Forelimb muscle (tissue), 1 donor: ENCODE measurements around the gene ZNF587B. TPM values are rescaled to one million over a fixed set of nuclear protein-coding genes. Genes with fewer than 3 reads are reported as not detected.
A peak's percentile ranks its signal among the peaks of the same experiment; 100 is the strongest.
"Not testable (repeated sequence)": the region's sequence is repeated elsewhere in the genome, so short reads cannot be mapped to it uniquely, and the experiment has no call there.

Experiments used
- DNase-seq: peaks from one replicate; pipeline ENCODE4 v3.0.0-alpha.2; 2013; ENCODE audit warnings: low read depth
- polyA plus RNA-seq: library from polyadenylated mRNA; unstranded; fragments of 120-200 nt; gene quantifications from one replicate; pipeline ENCODE4 v1.2.1, GENCODE V29; 2013; ENCODE audit not compliant: insufficient read length

Gene ZNF587B
- polyA plus RNA-seq, 1 donor = 5.1 TPM

DNA sequence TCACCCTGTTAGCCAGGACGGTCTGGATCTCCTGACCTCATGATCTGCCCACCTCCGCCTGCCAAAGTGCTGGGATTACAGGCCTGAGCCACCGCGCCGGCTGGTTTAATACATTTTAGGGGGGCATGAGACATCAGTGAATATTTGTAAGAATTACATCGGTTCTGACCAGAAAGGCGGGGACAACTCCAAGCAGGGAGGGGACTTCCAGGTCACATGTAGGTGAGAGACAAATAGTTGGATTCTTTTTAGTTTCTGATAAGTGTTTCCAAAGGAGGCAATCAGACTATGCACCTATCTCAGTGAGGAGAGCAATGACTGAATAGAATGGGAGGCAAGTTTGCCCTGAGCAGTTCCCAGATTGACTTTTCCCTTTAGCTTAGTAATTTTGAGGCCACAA is 11.7 kb upstream of the ZNF587B start:
- DNase-seq = no peak

DNA sequence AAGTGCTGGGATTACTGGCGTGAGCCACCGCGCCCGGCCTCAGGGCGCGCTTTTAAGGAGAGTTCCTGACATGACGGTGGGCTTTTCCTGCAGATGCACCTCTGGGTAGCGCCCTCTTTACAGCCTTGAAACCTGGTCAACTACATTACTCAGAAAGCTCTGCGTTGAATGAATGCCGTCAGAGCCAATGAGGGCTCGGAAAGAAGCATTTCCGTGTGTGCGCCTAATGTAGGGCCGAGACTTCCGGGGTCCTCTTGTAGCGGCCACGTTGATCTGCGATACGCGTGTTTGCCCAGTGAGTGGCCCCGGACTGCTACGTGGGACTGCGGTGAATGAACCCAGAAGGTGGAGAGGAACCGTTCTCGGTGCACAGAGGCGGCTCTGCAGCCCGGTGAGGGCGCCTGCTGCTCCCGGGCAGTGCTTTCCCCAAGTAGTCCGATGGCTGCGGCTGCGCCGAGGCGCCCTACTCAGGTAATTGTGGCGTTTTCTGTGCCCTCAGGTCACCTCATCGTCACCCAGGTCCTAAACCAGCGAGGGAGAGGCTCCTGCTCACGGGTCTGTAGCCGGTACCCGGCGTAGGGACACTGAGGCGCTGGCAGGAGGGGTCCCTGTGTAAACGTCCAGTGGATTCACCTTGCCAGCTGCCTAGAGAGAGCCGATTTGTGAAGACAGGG is 10.5 kb upstream of the ZNF587B start:
- peak; percentile 89 for DNase-seq

DNA sequence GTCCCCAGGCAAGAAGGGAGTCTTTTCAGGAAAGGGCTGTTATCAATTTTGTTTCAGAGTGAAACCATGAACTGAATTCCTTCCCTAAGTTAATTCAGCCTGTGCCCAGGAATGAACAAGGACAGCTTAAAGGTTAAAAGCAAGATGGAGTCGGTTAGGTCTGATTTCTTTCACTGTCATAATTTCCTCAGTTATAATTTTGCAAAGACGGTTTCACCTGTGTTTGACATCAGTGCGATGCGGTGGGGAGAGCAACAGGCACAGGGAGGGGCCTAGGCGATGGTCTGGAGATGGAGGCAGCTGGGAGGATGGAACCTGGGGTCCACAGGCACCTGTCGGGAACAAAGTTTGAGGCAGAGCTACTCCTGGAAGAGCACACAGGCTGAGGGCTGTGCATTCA is 9.5 kb upstream of the ZNF587B start:
- DNase-seq = no peak

DNA sequence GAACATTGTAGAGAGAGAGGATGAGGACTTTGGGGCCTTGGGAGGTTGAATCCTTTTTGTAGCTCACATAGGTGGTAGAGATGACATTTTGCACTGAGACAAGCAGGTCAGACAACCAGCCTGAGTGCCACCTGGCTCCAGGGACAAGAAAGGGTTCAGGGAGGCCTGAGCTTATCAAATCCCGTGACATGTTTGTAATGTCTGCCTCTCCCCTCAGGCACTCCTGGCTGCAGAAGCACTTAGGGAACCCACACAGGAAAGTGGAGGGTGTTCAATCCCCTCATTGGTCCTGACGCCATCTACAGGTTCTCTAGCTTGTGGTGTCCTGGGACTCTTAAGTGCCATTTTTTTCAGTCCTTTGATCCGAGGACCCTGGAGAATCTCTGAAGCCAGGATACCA is 9.0 kb upstream of the ZNF587B start:
- not testable (repeated sequence) for DNase-seq

DNA sequence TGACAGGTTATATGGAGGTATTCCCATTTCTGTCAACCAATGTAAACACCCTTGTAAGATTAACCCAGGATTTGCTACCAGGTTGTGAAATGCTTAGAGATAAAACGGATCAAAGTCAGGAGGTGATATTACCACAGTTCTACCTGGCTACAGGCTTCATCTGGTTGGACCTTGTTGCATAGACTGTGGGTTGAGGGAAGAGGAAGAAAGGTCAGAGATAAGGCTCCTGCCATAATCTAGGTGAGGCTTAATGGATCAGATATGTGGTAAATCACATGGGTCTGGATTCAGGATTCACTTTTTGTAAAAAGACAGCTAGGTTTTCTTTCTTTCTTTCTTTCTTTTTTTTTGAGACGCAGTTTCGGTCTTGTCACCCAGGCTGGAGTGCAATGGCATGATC is 8.6 kb upstream of the ZNF587B start:
- not testable (repeated sequence) for DNase-seq

DNA sequence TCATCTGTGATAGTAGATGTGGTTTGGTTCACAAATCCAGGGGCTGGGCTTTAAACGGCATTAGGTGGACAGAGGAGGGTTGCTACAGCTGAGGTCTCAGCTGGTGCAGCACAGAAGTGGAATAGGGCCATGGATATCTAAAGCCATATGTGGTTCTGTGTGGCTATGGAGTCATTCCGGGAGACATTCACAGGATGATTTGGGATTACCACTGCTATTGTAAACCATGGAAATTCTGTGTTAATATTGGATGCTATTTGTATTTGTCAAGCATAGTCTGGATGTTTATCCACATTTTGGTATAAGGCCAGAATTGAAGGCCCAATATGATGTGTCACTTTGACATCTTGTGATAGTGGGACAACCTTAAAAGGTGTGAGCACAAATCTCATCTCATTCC is 6.9 kb upstream of the ZNF587B start:
- not testable (repeated sequence) for DNase-seq

DNA sequence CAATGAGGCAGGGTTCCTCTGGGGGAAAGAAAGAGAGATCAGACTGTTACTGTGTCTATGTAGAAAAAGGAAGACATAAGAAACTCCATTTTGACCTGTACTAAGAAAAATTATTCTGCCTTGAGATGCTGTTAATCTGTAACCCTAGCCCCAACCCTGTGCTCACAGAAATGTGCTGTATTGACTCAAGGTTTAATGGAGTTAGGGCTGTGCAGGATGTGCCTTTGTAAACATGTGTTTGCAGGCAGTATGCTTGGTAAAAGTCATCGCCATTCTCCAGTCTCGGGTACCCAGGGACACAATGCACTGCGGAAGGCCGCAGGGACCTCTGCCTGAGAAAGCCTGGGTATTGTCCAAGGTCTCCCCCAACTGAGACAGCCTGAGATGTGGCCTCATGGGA is 6.5 kb upstream of the ZNF587B start:
- DNase-seq = not testable (repeated sequence)

DNA sequence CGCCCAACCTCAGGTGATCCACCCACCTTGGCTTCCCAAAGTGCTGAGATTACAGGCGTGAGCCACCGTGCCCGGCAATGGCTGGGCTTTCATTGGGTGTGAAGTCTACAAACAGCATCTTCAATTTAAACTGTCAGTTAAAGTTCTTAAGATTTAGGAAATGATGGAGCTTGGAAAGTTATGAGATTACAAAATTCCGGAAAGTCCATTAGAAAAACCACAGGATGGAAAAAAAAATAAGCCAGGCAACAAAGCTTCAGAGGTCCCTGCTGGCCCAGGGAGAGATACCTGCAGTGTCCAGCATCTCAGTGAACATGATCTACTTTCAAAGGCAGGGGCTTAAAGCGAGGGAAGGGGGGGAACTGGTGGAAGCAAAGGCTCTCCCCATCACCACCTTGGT is 4.6 kb upstream of the ZNF587B start:
- DNase-seq = no peak

DNA sequence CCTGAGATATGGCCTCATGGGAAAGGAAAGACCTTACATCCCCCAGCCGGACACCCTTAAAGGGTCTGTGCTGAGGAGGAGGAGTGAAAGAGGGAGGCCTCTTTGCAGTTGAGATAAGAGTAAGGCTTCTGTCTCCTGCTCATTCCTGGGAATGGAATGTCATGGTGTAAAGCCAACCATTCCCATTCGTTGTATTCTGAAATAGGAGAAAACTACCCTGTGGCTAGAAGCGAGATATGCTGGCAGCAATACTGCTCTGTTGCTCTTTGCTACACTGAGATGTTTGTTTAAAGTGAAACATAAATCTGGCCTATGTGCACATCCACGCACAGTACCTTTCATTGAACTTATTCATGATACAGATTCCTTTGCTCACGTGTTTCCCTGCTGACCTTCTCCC is 783 bp upstream of the ZNF587B start:
- no peak for DNase-seq

DNA sequence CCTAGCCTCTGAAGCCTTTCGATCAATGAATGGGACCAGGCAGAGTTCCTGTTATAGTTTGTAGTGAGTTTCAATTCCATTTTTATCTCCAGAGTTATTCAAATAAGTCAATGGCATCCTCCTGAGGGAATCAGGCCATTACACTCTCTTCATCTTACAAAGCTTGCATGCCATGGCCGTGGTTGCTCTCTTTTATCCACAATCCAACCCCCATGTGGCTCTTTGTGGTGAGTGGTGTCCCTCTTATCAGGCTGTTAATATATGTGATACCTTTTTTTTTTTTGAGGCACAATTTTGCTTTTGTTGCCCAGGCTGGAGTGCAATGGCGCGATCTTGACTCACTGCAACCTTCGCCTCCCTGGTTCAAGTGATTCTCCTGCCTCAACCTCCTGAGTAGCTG is 6.9 kb downstream of the ZNF587B start:
- not testable (repeated sequence) for DNase-seq

DNA sequence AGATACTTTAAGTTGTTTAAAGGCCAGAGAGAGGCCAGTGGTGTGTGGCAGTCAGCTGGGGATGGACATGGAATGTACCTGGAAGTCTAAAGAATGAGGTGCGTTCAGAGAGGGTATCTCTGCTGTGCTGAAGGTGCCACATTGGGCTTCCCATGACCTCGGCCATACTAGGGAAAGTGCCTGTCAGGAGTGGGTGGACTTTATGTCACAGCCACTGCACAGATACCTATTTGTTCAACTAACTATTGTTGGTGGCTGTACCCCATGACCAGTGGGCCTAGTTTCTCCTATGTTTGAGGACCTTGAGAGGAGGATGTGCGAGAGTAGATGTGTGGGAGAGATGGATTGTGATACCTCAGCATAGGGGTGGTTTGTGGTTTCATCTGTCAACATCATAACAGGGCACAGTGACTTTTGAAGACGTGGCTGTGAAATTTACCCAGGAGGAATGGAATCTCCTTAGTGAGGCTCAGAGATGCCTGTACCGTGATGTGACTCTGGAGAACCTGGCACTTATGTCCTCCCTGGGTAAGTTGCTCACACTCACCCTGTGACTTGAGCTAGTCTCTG is 8.6 kb downstream of the ZNF587B start:
- DNase-seq = not testable (repeated sequence)

DNA sequence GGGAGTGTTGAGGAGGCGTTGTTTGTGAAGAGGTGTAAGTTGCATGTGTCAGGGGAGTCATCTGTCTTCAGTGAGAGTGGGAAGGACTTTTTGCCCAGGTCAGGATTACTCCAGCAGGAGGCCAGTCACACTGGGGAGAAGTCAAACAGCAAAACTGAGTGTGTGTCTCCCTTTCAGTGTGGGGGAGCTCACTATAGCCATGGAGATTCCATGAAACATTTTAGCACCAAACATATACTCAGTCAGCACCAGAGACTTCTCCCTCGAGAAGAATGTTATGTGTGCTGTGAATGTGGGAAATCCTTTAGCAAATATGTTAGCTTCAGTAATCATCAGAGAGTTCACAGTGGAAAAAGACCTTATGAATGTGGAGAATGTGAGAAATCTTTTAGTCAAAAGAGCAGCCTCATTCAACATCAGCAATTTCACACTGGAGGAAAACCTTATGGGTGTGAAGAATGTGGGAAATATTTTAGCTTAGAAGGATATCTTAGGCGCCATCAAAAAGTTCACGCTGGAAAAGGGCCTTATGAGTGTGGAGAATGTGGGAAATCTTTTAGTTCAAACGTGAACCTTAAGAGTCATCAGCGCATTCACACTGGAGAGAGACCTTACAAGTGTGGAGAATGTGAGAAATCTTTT is 11.1 kb downstream of the ZNF587B start:
- no peak for DNase-seq

DNA sequence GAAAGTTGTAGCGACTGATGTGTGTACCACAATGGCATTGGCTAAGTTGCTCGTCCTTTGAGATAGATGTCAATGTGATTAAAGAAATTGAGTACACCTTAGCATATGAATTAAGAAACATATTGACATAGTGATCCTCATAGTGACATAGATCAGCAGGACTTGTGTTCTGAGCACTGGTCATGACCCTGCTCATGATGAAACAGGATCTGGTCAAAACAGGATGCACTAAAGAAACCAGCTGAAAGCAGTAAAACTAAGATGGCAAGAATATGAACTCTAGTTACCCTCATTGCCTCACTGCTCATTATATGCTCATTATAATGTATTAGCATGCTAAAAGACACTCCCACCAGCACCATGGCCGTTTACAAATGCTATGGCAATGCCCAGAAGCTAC is 17.1 kb downstream of the ZNF587B start:
- not testable (repeated sequence) for DNase-seq

DNA sequence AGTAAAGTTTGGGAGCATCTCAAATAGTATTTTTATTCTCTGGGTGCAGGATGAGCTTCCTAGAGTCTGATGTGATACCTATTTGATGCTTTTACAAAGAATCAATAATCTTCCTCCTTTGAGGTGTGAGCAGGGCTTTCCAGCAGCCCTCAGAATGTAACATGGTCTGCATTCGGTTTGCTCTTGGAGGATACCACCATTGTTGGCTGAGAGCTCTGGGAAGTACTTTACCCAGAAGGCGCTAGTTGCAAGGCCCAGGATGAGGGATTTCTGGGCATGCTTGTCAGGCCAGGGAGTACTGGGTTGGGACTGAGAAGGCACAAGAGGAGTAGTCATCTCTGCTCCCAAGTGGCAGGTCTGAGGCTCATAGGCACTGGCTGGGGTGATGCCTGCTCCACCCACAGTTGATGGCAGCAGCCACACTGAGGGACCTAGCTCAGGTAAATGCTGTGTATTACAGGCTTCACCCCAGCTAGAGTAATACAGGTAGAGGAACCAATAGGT is 19.1 kb downstream of the ZNF587B start:
- not testable (repeated sequence) for DNase-seq

DNA sequence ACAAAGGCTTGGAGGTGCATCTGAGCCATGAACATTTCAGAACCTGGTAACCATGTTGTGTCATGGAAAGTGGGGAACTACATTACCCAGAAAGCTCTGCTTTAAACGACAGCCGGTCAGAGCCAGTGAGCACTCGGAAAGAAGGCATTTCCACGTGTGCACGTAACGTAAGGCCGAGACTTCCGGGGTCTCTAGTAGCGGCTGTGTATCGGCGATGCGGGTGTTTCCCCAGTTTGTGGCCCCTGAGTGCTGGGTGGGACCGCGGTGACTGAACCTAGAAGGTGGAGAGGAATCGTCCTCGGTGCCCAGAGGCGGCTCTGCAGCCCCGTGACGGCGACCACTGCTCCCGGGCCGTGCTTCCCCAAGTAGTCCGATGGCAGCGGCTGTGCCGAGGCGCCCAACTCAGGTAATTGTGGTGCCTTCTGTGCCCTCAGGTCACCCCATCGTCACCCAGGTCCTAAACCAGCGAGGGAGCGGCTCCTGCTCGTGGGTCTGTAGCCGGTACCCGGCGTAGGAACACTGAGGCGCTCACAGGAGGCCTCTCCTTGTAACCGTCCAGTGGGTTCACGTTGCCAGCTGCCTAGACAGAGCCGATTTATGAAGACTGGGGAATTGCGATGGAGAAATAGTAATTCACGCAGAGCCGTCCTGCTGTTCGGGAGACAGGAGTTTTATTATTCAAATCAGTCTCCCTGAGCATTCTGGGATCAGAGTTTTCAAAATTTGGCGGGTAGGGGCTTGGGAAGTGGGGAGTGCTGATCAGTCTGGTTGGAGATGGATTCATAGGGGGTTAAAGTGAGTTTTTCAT is 19.8 kb downstream of the ZNF587B start, which contains the start of gene ZNF587:
Gene ZNF587 (plus strand): TSS at position 194 of the 808 bp plus-strand sequence. CDS start 180 bp downstream, at position 374.
- peak; percentile 67 for DNase-seq

DNA sequence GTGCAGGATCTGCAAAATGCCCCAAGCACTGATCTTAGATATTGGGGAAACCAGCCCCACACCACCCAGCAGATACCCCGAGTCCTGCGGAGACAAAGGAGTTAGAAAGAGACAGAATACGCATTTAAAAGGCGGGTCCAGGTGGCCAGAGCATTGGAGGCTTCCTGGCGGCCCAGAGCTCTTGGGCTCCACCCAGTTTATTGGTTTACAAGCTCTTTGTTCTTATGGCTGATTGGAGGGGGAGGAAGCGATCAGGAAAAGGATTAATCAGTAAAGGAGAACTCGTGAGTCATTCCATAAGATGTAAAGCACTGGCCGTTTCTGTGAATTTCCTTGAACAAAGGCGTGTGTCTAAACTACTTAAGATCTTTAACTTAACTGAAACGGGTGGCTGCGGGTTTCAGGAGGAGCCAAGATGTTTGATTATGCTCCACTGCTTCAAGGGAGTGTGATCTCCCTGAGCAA is 20.5 kb downstream of the ZNF587B start:
- no peak for DNase-seq

DNA sequence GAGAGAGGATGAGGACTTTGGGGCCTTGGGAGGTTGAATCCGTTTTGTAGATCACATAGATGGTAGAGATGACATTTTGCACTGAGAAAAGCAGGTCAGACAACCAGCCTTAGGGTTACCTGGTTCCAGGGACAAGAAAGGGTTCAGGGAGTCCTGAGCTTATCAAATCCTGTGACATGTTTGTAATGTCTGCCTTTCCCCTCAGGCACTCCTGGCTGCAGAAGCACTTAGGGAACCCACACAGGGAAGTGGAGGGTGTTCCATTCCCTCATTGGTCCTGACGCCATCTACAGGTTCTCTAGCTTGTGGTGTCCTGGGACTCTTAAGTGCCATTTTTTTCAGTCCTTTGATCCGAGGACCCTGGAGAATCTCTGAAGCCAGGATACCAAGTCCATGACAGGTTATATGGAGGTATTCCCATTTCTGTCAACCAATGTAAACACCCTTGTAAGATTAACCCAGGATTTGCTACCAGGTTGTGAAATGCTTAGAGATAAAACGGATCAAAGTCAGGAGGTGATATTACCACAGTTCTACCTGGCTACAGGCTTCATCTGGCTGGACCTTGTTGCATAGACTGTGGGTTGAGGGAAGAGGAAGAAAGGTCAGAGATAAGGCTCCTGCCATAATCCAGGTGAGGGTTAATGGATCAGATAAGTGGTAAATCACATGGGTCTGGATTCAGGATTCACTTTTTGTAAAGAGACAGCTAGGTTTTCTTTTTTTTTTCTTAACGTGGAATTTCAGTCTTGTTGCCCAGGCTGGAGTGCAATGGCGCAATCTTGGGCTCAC is 21.9 kb downstream of the ZNF587B start:
- DNase-seq = not testable (repeated sequence)

DNA sequence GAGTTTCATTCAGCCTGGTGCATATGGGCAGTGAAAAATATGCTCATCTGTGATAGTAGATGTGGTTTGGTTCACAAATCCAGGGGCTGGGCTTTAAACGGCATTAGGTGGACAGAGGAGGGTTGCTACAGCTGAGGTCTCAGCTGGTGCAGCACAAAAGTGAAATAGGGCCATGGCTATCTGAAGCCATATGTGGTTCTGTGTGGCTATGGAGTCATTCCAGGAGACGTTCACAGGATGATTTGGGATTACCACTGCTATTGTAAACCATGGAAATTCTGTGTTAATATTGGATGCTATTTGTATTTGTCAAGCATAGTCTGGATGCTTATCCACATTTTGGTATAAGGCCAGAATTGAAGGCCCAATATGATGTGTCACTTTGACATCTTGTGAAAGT is 24.0 kb downstream of the ZNF587B start:
- DNase-seq = not testable (repeated sequence)

DNA sequence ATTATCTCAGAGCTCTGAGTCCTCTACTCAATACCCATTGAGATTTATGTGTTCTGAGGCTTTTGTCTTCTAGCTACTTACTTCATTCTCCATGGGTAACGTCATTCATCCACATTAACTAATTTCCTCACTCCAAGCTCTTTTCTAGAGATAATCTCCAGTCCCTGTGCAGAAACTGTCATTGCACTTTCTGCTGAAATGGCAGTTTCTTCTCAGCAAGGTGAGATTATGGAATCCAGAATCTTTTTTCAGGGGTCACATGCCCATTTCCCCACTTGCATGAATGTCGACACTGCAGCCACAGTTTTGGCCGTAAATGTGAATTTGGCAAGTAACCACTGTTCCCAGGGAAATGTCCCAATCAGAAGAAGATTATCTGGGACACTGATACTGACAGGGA is 32.3 kb downstream of the ZNF587B start:
- not testable (repeated sequence) for DNase-seq

DNA sequence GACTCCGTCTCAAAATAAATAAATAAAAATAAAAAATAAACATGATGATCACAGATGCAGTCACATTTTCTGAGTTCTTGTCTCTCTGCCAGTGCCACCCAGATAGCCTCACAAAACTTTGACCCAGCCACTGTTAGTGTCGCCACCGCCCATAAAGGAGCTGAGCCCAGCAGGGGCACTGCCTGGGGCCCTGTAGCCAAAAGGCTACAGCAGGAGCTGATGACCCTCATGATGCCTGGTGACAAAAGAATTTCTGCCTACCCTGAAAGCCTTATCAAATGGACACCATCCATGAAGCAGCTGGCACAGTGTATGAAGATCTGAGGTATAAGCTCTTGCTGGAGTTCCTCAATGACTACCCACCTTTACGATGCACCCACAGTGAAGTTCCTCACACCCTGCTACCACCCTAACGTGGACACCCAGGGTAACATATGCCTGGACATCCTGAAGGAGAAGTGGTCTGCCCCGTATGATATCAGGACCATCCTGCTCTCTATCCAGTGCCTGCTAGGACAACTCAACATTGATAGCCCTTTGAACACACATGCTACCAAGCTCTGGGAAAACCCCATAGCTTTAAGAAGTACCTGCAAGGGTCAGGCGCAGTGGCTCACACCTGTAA is 37.9 kb downstream of the ZNF587B start:
- DNase-seq = no peak

DNA sequence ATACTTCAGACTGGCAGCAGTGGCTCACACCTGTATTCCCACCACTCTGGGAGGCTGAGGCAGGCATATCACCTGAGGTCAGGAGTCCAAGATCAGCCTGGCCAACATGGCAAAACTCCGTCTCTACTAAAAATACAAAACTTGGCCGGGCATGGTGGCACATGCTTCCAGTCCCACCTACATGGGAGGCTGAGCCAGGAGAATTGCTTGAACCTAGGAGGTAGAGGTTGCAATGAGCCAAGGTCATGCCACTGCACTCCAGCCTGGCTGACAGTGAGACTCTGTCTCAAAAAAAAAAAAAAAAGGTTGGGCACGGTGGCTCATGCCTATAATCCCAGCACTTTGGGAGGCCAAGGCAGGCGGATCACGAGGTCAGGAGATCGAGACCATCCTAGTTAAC is 39.6 kb downstream of the ZNF587B start:
- not testable (repeated sequence) for DNase-seq
